ENCODE results near the gene HCCS.

The HCCS gene

GRCh38 chrX:11111037-11111851 lies at the start of gene HCCS:
Gene HCCS (plus strand): TSS chrX:11111332. CDS start chrX:11112061, 729 bp downstream.
- DNase-seq (ENCODE audit: low read depth) = peak; percentile 77

- no peak for DNase-seq (ENCODE audit: low read depth)
These were observed 46.9 kb upstream of the HCCS start for GRCh38 chrX:11064276-11064675.

DNA sequence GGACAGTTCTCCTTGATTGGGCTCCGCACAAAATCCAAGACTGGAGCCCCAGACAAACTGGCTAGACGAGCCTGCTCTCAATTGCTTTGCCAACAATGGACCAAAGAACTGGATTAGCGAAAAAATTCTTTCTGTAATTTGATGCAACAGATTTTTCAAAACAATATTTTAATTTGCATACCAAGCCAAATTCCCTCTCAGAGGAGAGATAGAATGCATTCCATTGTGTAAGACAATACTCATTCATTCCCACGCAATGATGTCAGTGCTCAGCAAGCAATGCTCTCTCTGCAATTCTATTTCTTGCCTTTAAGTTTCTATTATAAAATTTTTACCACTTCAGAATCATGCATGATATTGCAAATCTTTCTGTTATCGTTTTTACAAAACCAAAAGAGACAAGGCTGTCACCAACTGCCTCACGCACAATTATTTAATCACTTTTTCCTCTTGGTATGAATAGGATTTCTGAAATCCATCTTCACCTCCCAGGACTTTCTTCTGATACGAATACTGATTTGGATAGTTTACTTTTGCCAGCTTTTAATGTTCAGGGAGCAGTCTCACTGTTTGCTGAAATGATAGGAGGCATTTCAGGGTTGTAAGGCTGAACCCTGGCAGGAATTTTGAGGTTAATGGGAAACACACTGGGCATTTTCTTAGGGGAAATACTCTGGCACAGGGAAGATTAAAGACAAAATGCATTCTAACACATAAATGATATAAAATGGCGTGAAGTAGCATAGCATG lies 46.1 kb upstream of the HCCS start:
- DNase-seq (ENCODE audit: low read depth) = no peak

DNA sequence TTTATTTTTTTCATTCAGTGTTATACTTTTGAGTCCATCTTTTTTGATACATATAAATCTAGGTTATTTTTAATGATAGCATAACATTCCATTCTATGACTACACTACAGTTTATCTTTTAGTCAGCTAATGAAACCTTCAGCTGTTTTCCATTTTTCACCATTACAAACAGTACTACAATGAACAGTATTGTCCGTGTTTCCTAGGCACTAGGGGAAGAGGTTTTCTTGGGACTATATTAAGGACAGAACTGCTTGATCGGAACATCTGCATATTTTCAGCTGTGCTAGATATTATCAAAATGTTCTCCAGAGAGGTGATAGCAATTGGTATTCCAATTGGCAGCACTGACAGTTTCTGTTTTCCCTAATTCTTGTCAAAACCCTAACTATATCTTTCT lies 44.3 kb upstream of the HCCS start:
- no peak for DNase-seq (ENCODE audit: low read depth)

- no peak for DNase-seq (ENCODE audit: low read depth)
These were observed 37.8 kb upstream of the HCCS start for GRCh38 chrX:11073381-11073780.

DNA sequence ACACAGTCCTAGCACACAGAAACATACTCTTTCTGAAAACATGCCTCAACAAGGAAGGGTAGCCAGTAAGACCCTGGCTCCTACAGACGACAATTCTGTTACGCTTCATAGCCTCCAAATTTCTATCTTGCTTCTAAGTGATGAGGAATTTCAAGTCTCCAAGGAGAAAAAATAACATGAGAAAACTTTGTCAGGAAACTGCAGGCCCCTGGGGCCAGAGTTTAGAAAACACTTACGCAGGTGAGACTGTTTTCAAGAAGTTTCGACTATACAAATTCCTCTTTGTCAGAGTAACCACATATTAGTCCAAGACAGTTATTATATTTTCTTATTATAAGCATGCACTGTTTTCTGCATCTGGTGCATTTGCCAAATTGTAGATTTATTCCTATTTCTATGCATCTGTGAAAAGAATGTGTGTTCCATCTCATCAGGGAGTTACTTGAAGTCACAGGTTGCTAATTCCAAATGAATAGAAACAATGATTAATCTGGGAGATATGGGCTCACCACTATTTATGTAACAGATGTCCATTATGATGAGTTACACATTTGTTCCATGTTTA lies 30.3 kb upstream of the HCCS start:
- DNase-seq (ENCODE audit: low read depth) = no peak

- no peak for DNase-seq (ENCODE audit: low read depth)
These were observed 29.6 kb upstream of the HCCS start for GRCh38 chrX:11081511-11081910.

- no peak for DNase-seq (ENCODE audit: low read depth)
These were observed 25.8 kb upstream of the HCCS start for GRCh38 chrX:11085305-11085704.

GRCh38 chrX:11089802-11090201 lies 21.3 kb upstream of the HCCS start:
- DNase-seq (ENCODE audit: low read depth) = no peak

DNA sequence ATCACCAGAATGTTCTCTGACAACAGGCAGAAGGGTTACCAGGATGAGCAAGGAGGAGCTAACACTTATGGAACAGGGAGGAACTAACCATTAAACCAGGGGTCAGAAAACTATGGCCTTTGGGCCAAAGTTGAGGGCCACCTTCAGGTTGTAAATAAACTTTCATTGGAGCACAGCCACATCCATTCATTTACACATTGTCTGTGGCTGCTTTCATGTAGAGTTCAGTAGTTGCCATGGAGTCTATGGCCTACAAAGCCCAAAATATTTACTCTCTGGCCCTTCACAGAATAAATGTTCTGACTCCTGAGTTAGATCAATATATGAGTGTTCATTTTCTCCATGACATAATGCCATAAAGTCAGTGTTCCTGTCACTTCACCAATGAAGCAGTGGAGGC lies 13.2 kb upstream of the HCCS start:
- no peak for DNase-seq (ENCODE audit: low read depth)

DNA sequence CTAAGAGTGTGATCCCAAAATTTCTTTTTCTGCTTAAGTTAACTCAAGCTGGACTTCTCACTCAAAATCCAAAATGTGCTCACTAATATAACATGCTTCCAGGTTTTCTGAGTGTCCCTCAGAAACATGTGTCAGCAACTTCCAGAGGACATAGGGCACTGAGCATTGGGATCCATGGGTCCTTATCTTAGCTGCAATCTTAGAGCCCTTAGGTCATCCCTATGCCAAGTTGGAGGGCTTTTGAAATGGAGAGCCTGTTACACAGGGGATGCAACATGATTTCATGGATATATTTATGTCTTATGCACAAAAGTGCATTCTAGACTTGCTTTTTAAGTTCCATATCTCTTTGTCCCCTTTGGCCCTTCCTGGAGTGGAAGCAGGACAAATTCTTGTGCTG lies 11.7 kb upstream of the HCCS start:
- no peak for DNase-seq (ENCODE audit: low read depth)

- no peak for DNase-seq (ENCODE audit: low read depth)
These were observed 10.7 kb upstream of the HCCS start for GRCh38 chrX:11100281-11101035.

DNA sequence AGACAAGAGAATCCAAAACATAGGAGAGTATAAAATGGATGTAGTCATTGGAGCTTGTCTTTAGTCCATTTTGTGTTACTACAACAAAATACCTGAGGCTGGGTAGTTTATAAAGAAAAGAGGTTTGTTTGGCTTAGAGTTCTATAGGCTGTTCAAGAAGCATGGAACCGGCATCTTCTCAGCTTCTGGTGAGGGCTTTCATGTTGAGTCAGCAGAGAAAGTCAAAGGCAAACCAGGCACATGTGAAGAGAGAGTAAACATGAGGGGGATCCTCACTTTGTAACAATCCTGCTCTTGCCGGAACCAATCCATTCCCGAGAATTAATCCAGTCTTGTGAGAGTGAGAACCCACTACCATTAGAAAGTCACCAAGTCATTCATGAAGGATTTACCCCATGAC lies 8.1 kb upstream of the HCCS start:
- no peak for DNase-seq (ENCODE audit: low read depth)

- no peak for DNase-seq (ENCODE audit: low read depth)
These were observed 7.4 kb upstream of the HCCS start for GRCh38 chrX:11103751-11104150.

- no peak for DNase-seq (ENCODE audit: low read depth)
These were observed 6.1 kb upstream of the HCCS start for GRCh38 chrX:11105080-11105479.

- DNase-seq (ENCODE audit: low read depth) = no peak
These were observed 2.7 kb upstream of the HCCS start for GRCh38 chrX:11108253-11108941.

GRCh38 chrX:11109968-11110367 lies 1.2 kb upstream of the HCCS start:
- DNase-seq (ENCODE audit: low read depth) = no peak

- DNase-seq (ENCODE audit: low read depth) = no peak
These were observed 815 bp downstream of the HCCS start for GRCh38 chrX:11111947-11112346.

DNA sequence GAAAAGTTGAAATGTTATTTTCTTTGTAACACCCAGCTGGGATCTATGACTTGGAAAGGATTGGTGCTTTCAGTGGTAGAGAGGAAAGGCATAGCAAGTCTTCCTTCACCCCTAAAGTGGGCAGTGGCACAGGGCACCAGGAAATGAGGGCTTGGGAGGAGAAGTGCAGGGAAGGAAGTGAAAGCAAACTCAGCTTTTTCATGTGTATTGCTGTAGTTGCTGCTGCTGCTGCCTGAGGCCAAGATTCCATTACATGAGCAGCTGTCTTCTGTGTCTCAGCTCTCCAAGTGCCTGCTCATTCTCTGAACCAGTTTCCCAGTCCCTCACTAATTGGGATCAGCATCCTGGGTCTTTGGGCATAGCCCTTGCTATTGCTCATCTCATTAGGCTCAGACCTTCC lies 2.6 kb downstream of the HCCS start:
- no peak for DNase-seq (ENCODE audit: low read depth)

GRCh38 chrX:11117745-11118144 lies 6.6 kb downstream of the HCCS start:
- DNase-seq (ENCODE audit: low read depth) = no peak

GRCh38 chrX:11119313-11119943 lies 8.3 kb downstream of the HCCS start:
- no peak for DNase-seq (ENCODE audit: low read depth)
